ENCODE results near the gene RAB25. TPM values are rescaled to one million over a fixed set of nuclear protein-coding genes. Genes with fewer than 3 reads are reported as not detected.
A peak's percentile ranks its signal among the peaks of the same experiment; 100 is the strongest.
"Not testable (repeated sequence)": the region's sequence is repeated elsewhere in the genome, so short reads cannot be mapped to it uniquely, and the experiment has no call there.

Gene RAB25
- total RNA-seq, 3 donors from 2014 or later: 40.3 to 68.6 TPM; not detected in 1

GRCh38 chr1:156115514-156116374 is 54.8 kb downstream of the RAB25 start:
- peaks cover 3 to 28% of the 10 kb centered on the region in 2 donors for H3K4me1 ChIP-seq
- no peaks in the 10 kb centered on the region for H3K36me3 ChIP-seq
- no peaks in the 10 kb centered on the region for H3K9me3 ChIP-seq
- peak; percentile 75 to 76 for DNase-seq (ENCODE audit: low spot score in 2 of 2)
- H3K27me3 ChIP-seq: no peaks in the 10 kb centered on the region
- intact Hi-C loops (cut with DNase I; ENCODE audit: low total_unique reads): no loop called here
- H3K4me3 ChIP-seq: peak overlapping the region; percentile 95 to 100 (median 98)
- peak overlapping the region; percentile 97 to 98 for H3K27ac ChIP-seq
- TF ChIP-seq CTCF (IDR thresholded peaks at IDR 0.05) (no peak), POLR2AphosphoS5 (IDR thresholded peaks at IDR 0.05) (peak; percentile 69 to 81 (median 72))

- peak overlapping the region; percentile 97 to 98 for H3K27ac ChIP-seq
- H3K4me1 ChIP-seq: peaks cover 9 to 34% of the 10 kb centered on the region in 2 donors
- DNase-seq (ENCODE audit: low spot score in 2 of 2): not testable (repeated sequence)
Measured at GRCh38 chr1:156116731-156117130, 55.8 kb downstream of the RAB25 start.

GRCh38 chr1:156117414-156118176 is 56.6 kb downstream of the RAB25 start:
- peak overlapping the region; percentile 94 to 98 for H3K27ac ChIP-seq
- DNase-seq (ENCODE audit: low spot score in 2 of 2): no peak
- H3K4me3 ChIP-seq: peak overlapping the region; percentile 95 to 100 (median 98)
- no peaks in the 10 kb centered on the region for H3K27me3 ChIP-seq
- H3K9me3 ChIP-seq: no peaks in the 10 kb centered on the region
- peaks cover 10 to 43% of the 10 kb centered on the region in 2 donors for H3K4me1 ChIP-seq
- TF ChIP-seq CTCF (IDR thresholded peaks at IDR 0.05): no peak
- no peak for TF ChIP-seq POLR2A (IDR thresholded peaks at IDR 0.05)
- no peak for TF ChIP-seq POLR2AphosphoS5 (IDR thresholded peaks at IDR 0.05)
- no peaks in the 10 kb centered on the region for H3K36me3 ChIP-seq
- intact Hi-C loops (cut with DNase I; ENCODE audit: low total_unique reads): no loop called here

More at GRCh38 chr1:156116731-156117130, 55.8 kb downstream of the RAB25 start:
- H3K36me3 ChIP-seq; H3K9me3 ChIP-seq; H3K27me3 ChIP-seq; intact Hi-C loops (cut with DNase I; ENCODE audit: low total_unique reads): not testable (repeated sequence)
- H3K4me3 ChIP-seq: peak overlapping the region; percentile 95 to 100 (median 98)

GRCh38 chr1:156118177-156118868 is 57.4 kb downstream of the RAB25 start:
- Histone ChIP-seq H3K27ac (peak overlapping the region; percentile 94 to 98), H3K27me3 (no peaks in the 10 kb centered on the region), H3K4me3 (peak overlapping the region; percentile 95 to 100 (median 98)), H3K4me1 (peaks cover 10 to 48% of the 10 kb centered on the region in 2 donors), H3K9me3 (no peaks in the 10 kb centered on the region), H3K36me3 (no peaks in the 10 kb centered on the region)
- TF ChIP-seq CTCF (IDR thresholded peaks at IDR 0.05): peak in 1 of 3 donors; percentile 9
- TF ChIP-seq POLR2A (IDR thresholded peaks at IDR 0.05): peak; percentile 15
- peak in 1 of 3 donors; percentile 52 for TF ChIP-seq POLR2AphosphoS5 (IDR thresholded peaks at IDR 0.05)
- intact Hi-C loops (cut with DNase I; ENCODE audit: low total_unique reads): no loop called here
- DNase-seq (ENCODE audit: low spot score in 2 of 2): peak in 1 of 2 donors; percentile 73

- Histone ChIP-seq H3K4me3 (peak overlapping the region; percentile 95 to 100 (median 98)), H3K27ac (peak overlapping the region; percentile 94 to 98), H3K36me3 (no peaks in the 10 kb centered on the region), H3K4me1 (peaks cover 18 to 51% of the 10 kb centered on the region in 2 donors), H3K9me3 (no peaks in the 10 kb centered on the region), H3K27me3 (no peaks in the 10 kb centered on the region)
- no peak for DNase-seq (ENCODE audit: low spot score in 2 of 2)
- intact Hi-C loops (cut with DNase I; ENCODE audit: low total_unique reads): no loop called here
- TF ChIP-seq POLR2AphosphoS5 (IDR thresholded peaks at IDR 0.05) (no peak), POLR2A (IDR thresholded peaks at IDR 0.05) (no peak), CTCF (IDR thresholded peaks at IDR 0.05) (no peak)
Measured at GRCh38 chr1:156119503-156120209, 58.7 kb downstream of the RAB25 start.
